ENCODE results near the gene SH3RF1.

GRCh38 chr4:169062897-169063244 is 207.9 kb downstream of the SH3RF1 start:
- no peak for TF ChIP-seq POLR2A (IDR thresholded peaks at IDR 0.05)
- no peak for TF ChIP-seq CTCF (IDR thresholded peaks at IDR 0.05)
